GM18505 (cell line): Measurements from ENCODE around the gene SMAD6.

ENCODE experiments used
- ATAC-seq: cut with Tn5 transposase; IDR thresholded peaks from one replicate; pipeline ENCODE4 v1.9.1; 2021; ENCODE audit not compliant: unreplicated experiment
- POLR2A ChIP-seq: IDR thresholded peaks from 4 replicates; pipeline ENCODE4 v1.6.1; 2011; ENCODE audit warnings: borderline replicate concordance; ENCODE audit not compliant: insufficient read depth, insufficient read length; ENCODE audit errors: extremely low read depth

SMAD6 gene

DNA sequence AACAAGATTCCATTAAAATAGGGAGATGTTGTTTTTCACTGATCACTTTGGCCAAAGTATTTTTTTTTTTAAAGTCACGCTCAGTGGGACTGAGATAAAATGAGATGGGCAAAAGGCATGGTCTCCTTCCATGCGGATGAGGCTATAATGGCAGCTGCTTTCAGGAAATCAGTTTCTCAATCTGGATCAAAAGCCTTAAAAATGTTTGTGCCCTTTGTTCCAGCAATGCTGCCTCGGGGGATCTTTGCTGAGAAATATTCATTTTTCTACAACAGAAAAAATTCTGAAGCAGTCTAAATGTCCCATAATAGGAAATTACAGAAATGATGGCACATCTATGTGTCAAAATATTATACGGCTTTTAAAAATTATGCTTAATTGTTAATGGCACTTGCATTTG is 97.2 kb downstream of the SMAD6 start:
- no peak for ATAC-seq
- no peak for TF ChIP-seq POLR2A

DNA sequence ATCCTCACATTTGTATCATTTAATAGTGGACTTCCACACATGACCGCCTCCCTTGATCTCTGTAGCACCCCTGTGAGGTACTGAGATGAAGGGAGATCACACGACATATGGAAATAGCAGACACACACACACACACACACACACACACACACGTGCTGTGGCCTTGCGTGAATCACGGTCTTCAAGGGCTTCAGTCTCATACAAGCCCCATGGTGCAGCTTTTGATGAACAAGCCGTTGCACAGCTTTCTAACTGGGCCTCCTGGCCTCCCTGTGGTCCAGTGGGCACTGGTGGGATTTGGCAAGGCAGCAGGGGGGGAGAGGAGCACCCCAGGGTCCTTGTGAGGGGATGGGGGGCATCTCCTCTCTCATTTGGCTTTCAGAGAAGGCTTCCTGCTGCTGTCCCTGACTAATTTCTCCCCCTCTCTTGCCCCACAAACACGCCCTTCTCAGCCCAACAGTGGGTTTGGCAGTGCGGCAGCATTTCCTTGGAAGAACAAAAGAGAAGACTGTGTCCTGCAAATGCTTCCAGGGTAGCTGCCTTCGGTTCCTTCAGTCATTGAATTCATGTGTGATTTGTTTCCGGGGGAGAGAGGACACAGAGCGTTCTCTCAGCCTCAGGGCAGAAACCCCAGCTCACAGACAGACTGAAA is 98.7 kb downstream of the SMAD6 start:
- ATAC-seq = no peak
- TF ChIP-seq POLR2A = no peak

DNA sequence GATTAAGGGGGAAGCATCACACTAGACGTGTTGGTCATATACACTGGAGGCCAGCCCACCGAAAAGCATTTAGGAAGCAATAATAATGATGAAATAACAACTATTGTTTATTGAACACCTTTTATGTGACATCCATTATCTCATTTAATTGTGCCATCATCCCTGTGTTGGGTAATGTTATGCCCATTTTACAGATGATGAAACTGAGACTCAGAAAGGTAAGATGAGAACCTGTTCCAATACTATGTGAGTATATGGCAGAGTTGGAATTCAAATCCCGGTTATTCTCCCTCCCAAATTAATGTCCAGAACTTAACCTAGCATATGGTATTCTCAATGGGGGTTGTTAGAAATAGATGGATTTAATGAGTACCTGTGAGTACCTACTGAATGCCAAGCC is 99.2 kb downstream of the SMAD6 start:
- ATAC-seq = no peak
- TF ChIP-seq POLR2A = no peak

DNA sequence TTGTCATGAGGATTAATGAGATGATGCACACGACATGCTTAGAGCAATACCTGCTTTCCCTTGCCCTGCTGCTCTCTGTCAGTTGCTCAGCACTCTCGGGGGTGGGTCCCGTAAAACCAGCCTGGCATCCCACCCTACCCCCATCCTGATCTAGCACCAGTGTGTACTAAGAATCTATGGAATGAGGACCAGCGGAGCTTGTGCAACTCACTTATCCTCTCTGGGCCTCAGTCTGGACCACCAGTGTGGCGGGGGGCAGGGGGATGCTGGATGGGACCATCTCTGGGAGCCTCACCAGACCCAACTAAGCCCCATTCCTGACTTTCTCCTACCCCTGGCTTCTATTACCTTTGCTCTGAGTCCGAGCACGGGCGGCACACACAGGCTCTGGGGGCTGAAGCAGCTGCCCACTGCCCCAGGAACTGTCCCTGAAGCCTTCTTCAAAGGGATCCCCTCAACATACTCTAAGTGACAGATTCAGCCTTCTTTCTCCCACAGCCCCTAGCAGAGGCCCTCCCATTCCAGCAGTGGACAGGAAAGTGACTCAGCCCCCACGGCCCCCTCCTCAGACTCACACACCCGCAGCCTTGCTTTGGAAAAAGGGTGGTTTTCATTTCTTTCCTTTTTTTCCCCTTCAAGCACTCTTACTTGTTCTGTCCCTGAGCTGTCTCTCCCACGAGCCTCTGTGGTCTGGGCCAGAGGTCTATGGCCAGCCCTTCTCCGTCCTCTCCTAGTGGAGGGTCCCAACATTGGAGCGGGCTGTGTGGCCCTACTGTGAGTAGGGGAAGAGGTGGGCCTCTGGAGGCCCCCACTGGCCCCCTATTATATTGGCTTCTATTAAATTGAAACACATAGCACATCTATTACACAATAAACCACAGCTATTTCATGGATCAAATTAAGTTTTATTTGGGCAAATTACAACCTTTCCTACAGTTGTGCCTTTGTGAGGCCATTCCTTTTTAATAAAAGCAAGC is 100.3 kb downstream of the SMAD6 start:
- no peak for TF ChIP-seq POLR2A
- no peak for ATAC-seq

DNA sequence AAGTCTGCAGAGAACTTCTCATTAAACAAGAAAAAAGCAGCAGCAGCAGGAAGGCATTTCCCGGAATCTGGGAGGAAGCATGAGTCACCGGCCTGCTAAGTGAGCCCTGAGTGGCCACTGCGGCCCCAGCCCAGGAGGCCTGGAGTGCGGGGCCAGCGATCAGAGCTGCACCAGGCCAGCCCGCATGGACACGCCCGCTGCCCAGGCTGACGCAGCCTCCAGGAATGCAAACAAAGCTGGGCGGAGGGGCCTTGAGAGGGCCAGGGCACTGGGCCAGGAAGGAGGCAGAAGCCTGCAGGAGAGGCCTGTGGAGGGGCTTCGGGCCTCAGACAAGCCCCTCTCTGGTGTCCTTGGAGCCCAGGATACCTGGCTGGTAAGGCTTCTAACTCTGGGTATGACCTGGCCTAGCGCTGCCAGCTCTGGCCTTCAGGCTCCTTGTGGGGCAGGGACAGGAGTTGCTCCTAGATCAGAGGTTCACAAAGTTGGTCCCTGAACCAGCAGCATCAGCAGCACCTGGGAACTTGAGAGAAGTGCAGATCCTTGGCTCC is 101.2 kb downstream of the SMAD6 start:
- no peak for ATAC-seq
- no peak for TF ChIP-seq POLR2A

DNA sequence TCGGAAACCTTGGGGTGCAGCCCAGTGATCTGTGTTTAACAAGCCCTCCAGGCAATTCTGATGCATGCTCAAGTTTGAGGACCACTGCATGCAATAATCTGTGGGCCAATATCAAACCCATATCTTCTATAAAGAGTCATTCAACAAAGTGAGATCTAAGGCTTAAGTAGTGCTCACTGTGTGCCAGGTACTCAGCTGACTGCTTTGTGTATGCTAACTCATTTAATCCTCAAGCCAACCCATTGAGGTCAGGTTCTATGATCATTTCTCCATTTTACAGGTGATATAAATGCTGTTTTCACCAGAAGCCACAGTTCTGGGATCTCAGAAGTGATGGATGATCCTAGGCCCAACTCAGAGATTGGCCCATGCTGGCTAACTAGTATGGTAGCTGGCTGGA is 101.7 kb downstream of the SMAD6 start:
- no peak for TF ChIP-seq POLR2A
- ATAC-seq = no peak

DNA sequence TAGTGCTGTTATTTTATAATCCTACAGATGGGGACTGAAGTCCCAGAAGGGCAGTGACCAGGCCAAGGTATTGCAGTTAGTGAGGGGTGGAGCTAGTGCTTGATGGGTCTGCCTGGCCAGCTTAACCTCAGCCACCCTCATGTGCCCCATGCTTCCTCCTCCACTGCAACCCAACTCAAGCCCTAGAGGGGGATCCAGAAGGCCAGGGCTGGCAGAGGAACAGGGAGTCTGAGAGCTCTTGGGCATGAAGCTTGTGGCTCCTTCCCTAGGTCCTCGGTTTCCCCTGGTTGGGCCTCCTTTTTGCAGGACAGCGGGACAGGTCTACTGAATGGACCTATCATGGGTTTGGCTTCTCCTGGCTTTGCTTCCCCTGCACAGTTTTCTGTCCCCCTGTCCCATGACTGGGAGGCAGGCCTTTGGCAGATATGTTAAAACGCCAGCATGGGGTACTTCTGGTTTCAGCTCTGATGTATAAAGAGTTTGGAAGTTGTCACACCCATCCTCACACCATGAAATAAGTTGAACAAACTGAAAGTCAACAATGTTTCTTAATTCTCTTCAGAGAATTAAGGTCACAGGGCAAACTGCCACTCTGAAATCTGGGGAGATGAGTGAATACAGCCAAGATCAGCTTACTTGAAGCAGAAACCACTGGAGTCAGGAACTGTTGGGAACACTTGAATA is 103.3 kb downstream of the SMAD6 start:
- ATAC-seq = no peak
- TF ChIP-seq POLR2A = no peak

DNA sequence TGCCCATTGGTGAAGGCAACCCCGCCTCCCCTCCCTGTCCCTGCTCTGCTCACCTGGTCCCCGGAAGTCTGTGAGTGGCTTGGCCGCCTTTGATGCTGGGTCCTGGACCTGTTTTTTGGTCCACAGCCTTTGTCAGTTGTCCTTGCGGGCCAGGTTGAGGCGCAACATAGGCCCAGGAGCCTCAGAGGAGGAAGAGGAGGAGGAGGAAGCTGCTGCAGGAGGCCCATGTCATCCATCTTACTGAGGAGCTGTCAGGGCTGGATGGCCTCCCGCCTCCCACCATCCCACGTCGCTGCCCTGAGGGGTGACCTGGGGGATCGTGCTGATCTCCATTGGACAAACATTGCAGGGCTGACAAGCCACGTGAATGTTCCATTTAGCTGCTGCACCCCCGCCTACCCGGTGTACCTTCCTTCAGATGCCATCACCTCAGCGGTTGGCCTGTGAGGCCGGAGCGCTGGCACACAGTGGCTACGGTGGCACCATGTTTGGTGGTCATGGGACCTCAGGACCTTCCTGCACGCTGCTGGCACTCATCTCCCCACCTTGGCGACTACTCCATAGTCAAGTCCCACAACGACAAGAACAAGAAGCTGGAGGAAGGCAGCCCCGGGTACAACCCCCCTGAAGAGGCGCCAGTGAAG is 106.3 kb downstream of the SMAD6 start:
- ATAC-seq = no peak
- TF ChIP-seq POLR2A = no peak

DNA sequence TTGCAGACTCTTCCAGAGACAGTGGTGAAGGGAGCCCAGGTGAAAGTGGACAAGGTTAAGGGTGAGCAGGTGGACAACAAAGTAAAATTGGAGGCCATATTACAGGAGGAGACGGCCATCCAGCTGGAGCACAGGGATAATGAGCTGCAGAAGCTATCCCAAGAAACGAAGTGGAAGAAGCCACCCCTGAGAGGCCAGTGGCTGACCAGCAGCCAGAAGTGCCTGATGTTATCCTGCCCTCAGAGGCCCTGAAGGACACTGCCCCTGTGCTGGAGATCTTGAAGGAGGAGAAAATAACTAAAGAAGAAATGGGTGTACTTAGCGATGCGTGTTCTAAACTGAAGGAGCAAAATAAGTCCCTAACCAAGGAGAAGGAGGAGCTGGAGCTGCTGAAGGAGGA is 107.6 kb downstream of the SMAD6 start:
- ATAC-seq = no peak
- TF ChIP-seq POLR2A = no peak

DNA sequence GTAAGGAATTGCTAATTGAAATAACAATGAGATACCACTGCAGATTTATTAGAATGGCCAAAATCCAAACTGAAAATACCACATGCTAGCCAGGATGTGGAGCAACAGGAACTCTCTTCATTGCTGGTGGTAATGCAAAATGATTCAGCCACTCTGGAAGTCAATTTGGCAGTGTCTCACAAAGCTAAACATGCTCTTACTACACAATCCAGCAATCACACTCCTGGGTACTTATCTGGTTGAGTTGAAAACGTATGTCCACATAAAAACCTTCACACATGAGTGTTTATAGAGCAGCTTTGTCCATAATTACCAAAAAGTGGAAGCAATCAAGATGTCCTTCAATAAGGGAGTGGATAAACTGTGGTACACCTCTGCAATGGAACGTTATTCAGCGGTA is 113.3 kb downstream of the SMAD6 start:
- ATAC-seq = no peak
- TF ChIP-seq POLR2A = no peak

DNA sequence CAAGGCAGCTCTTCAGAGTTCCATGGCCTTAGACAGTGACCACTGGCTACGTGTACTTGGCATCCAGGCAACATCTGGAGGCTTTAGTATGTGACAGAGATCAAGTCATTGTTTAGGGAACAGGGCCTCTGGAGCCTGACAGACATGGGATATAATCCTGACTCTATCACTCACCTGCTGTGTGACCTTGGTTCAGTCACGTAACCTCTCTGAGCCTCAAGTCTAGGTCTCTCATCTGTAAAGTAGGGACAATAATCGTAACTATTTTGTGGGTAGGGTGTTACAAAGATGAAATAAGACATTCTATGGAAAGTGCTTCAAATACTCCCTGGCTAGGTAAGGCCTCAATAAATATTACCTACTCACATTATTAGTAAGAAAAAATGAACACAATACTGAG is 114.2 kb downstream of the SMAD6 start:
- no peak for ATAC-seq
- TF ChIP-seq POLR2A = no peak

DNA sequence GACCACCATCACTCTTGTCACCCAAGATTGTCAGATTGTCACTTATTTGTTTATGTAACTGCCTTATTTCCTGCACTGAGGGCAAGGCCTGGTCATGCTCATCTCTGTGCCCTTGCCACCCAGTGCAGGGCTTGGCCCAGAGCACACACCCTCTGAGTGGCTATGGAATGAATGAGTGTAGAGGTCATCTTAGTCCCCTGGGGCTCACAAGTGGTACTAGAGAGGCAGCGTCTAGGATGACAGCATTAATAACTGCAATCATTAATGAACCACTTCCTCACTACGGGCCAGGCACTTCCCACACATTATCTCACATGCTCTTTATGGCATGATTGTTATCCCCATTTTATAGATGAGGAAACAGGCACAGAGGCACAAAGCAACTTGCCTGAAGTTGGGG is 117.0 kb downstream of the SMAD6 start:
- TF ChIP-seq POLR2A = no peak
- no peak for ATAC-seq
